Glomerular endothelial cell (primary cell): ENCODE results near the gene RFT1. TPM values are rescaled to one million over a fixed set of nuclear protein-coding genes. Genes with fewer than 3 reads are reported as not detected.
"Not testable (repeated sequence)": the region's sequence is repeated elsewhere in the genome, so short reads cannot be mapped to it uniquely, and the experiment has no call there.

Experiments used
- DNase-seq: peaks from one replicate; pipeline ENCODE4 v3.0.0-alpha.2; 2011; ENCODE audit warnings: low read depth, low spot score; ENCODE audit errors: extremely low read depth
- total RNA-seq: library from RNA; depleted of rRNA; stranded (reverse); fragments of >200 nt; gene quantifications from 2 replicates; pipeline ENCODE4 v1.2.3, GENCODE V29; 2015

RFT1 gene
- total RNA-seq, 1 donor from 2014 or later = 13.5 TPM

DNA sequence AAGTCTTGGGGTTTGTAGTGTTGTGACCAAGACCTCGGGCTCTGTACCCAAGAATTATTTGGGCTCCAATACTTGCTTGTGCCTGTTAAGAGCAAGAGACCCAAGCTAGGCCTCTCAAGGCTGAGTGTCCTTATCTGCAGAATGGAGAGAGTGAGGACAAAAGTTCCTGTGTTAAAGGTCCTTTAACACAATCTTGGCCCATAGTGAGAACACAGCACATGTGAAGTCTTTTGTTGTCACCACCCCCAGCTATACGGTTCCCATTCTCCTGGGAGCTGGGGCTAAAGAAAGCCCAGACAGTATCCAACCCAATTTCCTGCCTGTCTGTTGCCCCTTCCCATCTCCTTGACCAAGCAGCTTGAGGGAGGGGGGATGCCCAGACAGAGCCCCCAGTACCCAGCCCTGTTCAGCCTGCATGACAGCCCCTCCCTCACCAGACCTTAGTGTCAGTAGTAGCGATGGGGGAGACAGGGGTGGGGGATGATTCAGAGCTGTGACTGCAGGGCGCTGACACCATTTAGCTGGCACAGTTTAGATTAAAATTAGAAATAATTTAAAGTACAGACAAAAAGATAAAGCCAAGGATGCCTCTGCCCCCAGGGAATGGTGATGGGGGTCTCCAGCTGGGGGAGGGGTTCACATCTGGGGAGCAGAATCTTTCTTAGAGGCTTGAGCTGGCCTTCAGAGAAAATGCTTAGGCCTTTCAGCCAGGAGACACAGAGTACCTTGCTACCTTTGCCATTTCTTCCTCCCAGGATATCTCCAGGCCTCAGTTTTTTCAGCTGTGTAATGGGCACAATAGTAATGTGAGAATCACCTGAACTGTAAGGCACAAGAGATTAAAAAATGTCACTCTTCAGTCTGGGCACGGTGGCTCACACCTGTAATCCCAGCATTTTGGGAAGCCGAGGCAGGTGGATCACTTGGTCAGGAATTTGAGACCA lies 33.5 kb upstream of the RFT1 start:
- DNase-seq = no peak

DNA sequence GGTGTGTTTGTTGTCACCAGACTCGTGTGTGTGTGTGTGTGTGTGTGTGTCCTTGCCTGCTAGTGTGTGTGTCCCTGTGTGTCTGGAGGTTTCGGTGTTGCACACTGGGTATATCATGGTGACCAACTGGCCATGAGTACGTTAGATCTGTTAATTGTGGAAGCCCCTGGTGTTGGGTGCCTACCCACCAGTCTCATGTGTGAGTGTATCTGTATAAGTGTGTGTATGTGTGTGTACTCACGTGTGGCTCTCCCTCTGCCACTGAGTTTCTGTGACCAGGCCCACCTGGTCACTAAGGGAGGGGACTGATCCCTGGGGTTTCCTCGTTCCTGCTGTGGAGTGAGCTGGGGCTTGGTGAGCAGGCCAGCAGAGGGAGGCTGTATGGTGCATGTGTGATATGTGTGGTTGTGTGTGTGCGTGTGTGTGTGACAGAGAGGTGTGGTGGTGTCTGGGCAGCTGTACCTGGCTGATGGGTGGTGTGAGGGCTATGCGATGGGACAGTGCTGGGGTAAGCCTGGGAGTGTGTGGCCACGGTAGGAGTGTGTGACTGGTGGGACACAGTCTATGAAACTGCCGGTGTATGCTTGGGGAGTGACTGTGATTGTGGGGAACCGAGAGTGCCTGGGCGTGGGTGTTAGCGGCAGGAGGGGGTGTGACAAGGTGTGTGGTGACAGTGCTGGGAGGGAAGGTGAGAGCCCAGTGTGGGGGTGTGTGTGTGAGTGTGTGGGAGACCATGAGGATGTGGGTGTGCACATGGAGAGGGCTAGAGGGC lies 32.6 kb upstream of the RFT1 start:
- no peak for DNase-seq

DNA sequence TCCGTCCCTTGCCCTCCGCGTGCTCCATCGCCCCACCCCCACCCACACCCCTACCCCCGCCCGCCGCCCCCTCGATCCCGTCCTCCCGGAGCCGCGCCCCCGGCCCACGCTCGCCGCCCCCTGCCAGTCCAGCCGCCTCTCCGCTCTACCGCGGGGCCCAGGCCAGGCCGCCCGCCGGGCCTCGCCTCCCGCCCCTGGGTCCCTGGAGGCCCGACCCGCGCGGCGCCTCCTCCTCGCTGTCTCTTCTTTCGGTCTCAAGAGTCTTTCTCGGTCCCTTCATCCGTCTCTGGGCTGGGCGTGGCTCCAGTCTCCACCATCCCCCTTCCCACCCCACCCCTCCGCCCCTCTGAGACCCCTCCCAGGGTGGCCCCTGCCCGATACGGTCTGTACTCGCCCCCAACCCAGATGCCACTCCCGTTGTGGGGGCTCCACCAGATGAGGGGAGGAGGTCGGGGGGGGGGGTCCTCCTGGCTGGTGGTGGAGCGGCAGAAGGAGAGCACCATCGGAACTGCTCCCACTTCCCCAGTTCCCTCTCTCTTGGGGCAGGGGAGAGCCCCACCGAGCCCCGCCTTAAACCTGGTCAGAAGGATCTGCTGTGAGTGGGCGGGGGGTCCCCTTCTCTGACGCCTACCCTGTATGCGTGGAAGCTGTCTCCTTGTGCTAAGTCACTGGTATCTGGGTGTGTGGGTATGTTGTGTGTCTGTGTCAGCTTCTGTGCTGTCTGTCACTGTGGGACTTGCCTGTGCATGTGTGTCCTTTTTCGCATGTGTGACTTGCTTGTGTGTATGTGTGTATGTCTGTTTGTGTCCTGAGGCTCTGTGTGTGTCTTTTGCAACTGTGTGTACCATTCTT lies 31.8 kb upstream of the RFT1 start:
- DNase-seq = no peak

DNA sequence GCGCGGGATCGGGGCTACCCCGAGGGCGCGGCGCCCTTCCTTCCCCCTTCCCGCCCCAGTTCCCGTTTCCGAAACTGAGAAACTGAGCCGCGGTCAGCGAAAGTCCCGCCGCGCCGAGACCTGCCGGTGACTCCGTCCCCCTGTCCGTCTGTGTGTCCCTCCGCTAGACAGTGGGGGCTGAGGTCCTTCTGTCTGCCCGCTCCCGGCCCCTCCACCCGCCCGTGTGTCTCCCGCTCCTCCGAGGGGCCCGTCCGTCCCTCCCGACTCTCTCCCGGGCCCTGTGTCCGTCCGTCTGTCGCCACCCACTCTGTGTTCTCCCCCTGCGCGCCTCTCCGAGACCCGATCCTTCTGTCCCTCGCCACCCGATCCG lies 31.2 kb upstream of the RFT1 start:
- DNase-seq = no peak

DNA sequence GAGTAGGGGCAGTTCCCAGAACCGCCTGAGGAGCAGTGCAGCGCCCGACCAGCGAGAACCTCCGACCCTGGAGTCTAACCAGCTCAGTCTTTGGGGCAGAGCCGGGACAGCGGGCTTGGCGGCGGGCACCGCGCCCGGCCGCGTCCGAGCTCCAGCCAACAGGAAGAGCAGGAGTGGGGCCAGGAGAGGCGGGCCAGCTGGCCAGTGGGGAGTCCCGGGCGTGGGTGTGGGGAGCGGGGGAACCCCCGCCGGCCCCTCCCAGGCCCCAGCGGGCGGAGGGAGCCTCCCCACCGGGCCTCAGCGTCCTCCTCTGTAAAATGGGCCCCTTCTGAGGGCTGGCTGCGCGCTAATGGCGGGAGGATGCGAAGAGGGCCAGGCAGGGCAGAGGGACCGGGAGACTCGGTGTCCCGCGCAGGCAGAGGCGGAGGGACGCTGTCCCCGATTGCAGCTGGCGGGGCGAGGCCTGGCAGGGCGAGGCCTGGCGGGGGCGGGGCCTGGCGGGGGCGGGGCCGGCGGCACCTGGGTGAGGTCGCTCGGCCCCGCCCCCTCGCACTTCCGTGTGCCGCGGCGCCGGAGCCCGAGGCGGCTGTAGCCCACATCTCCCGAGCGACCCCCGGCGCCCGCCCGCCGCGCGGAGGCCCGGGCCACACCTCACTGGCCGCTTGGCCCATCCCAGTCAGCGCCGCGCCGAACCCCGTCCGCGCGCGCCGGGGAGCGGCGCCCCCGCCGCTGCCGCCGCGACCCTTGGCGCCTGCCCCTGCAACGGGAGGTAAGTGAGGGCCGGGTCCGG lies 30.6 kb upstream of the RFT1 start, which contains the start of gene PRKCD:
PRKCD (plus strand) TSS at position 550 of the 790 bp plus-strand sequence. CDS start 17,214 bp downstream, outside the sequence.
- no peak for DNase-seq

DNA sequence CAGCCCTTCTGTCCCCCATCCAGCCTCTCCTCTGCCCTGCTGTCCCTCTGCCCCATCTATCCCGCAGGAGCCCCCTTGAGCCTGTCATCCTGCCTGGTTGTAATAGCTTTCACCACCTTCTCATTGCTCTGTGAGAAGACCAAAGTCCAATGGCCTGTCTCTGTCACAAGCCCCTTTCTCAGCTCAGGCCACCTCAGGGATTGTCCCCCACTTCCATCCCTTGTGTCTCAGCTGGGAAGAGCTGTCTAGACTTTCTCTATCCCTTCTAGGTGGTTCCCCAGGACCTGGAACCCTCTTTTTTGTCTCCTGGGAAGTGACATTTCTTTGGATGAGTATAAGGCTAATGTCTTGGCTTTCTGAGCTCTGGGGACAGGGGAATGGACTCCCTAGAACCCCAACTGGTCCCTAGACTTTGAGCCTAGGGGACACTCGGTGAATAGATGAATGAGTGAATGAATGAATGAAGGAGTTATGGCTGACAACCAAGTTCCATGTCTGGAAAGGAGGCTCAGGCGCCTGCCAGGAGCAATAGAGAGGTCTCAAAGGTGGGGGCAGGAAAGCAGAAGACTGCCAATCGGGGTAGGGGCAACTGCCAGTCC lies 29.9 kb upstream of the RFT1 start:
- DNase-seq = no peak

DNA sequence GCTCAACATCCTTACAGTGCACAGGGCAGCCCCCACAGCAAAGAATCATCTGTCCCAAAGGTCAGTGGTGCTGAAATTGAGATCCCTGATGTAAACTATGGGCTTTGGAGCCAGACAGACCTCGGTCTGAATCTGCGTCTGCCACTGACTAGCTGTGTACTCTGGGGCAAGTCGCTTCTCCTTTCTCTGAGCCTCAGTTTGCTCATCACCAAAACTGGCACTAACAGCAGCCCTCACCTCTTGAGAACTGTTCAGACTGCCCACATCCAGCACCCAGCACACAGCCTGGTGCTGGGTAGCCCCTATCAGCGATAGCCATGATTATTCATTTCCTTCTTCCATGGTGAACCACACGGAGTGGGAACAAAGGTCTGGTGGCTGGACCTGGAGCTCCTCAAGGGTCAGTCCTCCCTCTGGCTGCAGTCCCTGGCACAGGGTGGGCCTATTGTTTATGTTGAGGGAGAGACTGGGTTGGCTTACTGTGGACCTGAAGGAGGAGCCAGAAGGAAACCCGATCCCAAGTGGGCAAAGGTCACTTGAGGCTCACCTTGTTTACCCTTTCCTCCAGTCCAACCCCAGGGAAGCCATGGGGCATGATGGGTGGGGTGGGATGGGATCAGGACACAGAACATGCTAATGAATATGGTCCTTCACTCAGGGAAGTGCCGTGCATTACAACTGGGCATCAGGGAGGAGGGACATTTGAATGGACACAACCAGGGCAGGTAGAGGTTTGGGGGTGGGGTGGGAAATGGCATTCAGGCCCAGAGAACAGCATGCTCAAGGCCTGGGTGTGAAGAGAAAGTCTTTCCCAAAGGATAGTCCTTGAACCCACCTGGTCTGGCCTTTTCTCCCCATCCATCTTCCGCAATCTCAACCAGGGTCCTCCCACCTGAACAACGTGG lies 29.2 kb upstream of the RFT1 start:
- DNase-seq = no peak

DNA sequence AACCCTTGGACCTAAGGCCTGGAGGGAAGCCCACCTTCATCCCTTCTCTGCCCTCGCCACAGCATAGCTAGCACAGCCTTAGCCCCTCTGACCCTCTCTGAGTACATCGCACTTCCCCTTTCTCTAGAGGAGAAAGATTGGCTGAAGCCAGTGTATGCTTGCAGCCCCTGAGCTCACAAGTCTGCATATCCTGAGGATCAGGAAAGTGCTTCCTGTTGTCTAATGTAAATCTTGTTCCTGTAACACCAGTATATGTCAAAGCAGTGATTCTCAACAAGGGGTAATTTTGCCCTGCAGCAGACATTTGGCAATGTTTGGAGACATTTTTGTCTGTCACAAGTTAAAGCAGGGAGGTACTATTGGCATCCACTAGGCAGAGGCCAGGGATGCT lies 28.5 kb upstream of the RFT1 start:
- no peak for DNase-seq

DNA sequence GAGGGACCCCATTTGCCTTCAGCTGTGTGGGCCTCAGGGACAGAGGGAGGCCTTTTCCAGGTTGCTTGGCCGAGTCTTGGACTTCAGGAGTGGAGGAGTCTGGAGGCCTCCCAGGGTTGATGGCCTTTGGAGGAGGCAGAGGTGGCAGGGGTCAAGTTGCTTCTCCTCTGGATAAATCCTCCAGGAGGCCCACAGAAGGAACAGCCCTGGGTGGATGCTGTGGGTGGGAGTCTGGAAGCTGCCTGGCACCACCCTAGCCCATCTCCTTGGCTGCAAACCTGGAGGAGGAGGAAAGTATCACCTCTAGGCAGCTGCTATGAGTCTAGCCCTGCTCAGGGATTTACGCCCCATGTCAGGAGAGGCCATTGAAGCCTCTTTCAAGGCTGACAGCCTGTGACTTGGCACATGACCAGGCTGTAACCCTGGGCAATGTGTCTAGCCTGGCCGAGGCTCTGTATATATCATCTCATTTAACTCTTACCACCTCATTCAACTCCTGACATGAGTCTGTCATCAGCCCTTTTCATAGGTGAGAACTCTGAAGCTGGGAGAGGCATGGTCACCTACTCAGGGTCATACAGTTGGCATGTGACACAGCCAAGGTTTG lies 27.8 kb upstream of the RFT1 start:
- no peak for DNase-seq

DNA sequence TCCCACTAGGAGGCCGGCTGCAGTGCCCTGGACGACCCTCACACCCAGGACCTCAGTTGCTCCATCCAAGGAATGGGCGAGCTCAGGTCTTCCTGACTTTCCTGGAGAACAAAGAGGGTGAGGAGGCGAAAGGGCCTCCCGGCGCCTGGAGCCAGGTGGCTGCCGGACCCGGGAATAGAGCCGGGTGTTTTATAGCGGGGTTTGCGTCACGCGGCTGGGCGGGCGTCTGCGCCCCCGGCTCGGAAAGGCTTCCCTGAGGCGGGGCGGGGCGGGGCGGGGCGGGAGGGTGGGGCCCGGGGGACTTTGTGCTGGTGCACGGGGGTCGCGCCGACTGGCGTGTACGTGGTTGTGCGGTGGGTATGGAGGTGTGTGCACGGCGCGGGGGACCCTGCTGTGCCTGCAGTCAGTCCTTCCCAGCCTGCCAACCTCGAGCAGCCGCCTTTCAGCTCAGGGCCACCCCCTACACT lies 26.2 kb upstream of the RFT1 start:
- no peak for DNase-seq

DNA sequence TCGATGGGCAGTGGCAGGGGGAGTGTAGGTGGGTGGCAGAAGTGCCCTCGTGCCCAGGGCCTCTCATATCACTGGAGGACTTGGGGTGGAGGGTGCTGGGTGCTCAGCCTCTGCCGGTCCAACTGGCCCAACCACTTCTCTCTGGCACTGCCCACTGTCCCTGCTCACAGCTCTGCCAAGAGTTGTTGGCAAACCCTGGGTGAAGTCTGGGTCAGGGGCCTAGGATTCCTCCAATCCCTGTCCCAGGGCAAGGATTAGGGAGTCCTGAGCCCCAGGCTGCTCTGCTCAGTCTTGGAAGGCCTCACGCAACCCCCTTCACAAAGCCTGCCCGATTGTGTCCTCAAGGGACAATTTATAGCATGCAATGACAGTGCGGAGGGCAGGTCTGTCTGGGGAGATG lies 25.5 kb upstream of the RFT1 start:
- no peak for DNase-seq

DNA sequence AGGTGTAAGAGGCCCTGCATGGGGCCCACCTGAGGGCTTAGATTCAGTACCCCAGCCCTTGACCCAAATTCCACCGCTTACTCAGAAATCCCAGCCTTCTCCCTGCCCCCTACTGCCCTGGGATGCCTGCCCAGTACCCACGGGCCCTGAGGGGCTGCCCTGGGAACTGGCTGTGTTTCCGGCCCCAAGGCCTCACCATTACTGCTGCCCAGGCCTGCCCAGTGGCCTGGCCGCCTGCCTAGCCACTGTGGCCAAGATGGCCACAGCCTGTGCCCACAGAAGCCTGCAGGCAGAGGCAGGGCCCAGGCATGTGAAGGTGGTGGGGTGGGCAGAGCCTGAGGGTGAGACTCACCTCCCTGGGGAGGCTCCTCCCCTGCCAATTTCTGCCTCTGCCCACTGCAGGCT lies 24.6 kb upstream of the RFT1 start:
- no peak for DNase-seq

DNA sequence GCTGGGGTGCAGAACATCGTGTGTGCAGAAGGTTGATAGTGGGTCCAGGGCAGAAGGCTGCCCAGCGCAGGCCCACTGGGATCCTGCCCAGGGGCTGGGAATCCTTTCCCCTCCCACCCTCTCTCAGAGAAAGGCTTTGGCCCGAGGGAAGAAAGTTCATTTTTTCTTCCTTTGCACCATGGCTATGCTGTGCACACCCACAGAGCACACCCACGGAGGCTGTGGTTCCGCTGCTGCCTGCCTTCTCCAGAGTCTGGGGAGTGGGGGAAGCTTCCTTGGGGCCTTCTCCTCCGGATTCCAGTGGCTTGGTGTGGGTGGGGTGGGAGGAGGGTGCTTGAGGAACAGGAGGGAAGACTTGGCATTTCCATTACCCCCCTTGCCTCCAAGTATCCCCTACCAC lies 23.7 kb upstream of the RFT1 start:
- DNase-seq = no peak

DNA sequence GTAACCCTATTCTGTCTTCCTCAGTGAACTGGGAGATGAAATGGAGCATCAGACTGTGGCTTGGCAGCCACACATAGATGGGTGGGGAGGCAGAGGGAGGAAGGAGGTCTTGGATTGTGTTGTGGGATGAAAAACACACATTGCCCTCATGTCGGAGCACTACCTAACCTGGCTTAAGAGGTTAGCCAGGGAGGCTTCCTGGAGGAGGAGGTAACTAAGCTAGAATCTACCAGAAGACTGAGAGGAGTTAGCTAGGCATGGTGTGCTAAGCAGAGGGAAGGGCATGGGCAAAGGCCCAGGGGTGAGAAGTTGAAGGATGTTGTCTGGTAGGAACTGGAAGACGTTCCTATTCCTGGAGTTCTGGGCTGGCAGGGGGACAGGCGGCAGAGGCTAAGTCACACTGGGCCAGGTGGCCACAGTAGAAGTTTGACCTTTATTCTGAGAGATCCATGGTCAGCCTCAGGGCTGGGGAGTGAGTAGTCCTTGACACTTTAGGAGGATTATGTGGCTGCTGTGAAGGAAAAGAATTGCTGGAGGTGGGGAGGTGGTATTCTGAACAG lies 23.1 kb upstream of the RFT1 start:
- DNase-seq = no peak

DNA sequence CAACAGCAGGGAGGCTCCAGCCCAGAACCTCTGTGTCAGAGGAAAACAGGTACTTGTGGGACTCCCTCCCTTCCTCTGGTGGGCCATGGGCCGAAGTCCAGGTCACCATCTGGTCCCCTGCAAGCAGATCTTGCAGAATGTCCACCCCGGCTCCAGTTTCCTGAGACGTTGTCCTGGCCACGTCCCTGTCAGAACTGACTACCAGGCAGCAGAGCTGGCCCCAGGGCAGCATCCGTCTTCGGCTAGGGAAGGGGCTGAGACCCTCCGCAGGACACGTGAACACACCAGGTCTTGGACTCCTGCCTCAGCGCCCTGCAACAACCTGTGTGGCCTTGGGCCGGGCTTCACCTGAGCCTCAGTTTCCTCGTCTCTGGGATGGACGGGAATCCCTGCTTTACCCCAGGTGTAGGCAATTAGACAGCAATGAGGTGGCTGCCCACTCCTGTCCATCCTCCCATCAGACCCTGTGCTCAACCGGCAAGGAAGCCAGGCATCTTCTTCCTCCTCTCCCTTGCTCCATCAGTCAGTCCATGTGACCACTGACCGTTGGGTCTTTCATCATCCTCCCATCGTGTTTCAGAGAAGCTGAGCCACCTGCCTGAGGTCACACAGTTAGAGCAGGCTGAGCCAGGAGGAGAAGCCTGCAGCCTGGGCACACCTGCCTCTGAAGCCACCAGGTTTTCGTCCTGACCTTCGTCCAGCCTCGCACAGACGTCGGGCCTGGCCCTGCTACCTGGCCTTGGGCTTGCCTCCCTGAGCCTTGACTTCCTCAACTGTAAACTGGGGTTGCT lies 21.8 kb upstream of the RFT1 start:
- no peak for DNase-seq

DNA sequence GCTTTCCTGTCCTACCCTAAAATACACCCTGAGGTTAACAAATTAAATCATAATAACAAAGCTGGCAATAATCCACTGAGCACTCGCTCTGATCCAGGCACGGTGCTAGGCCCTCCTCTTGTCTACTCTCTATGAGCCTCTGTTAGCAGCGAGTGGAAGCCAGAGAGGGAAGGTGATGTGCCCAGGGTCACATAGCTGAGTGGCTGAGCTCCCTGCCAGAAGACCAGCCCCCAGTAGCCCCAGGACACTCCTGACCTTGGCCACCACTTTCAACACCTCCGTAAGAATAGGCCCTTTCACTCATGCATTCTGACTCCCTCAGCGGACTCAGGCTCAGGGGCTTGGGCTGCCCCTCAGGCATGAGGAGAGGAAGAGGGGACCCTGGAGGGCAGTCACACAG lies 21.2 kb upstream of the RFT1 start:
- no peak for DNase-seq

DNA sequence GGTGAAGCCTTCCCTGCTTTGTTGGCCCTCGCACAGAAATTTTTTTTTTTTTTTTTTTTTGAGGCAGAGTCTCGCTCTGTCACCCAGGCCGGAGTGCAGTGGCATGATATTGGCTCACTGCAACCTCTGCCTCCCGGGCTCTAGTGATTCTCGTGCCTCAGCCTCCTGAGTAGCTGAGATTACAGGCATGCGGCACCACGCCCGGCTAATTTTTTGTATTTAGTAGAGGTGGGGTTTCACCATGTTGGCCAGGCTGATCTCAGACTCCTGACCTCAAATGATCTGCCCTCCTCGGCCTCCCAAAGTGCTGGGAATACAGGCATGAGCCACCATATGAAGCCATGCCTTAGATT lies 20.8 kb upstream of the RFT1 start:
- not testable (repeated sequence) for DNase-seq
